OCI-LY1 (cell line): ENCODE measurements around the gene PSTPIP1.

Source experiments
- CTCF ChIP-seq: fragments of 200-600 bp; sonication (generic), shearing (Covaris generic); IDR thresholded peaks from 2 replicates; pipeline ENCODE4 v1.5.1; 2017; ENCODE audit warnings: mild to moderate bottlenecking, antibody characterized with exemption, low read length, moderate library complexity, mixed read lengths
- EZH2 ChIP-seq: fragments of 200-600 bp; sonication (generic), shearing (Covaris generic); IDR thresholded peaks from 2 replicates; pipeline ENCODE4 v1.8.0; 2017; ENCODE audit warnings: borderline replicate concordance, mixed run types, mild to moderate bottlenecking, antibody characterized with exemption, low read length, moderate library complexity, mixed read lengths

GRCh38 chr15:77004189-77004588 lies 9.3 kb downstream of the PSTPIP1 start:
- TF ChIP-seq EZH2 (no peak), CTCF (no peak)
